Measurements from ENCODE around the gene STRBP. TPM values are rescaled to one million over a fixed set of nuclear protein-coding genes. Genes with fewer than 3 reads are reported as not detected.

STRBP gene
- total RNA-seq, 1 donor from 2014 or later: 9.1 TPM

- Histone ChIP-seq H3K36me3 (peaks cover 0 to 63% of the 10 kb centered on the region in 2 donors), H3K27ac (no peak overlapping the region), H3K9me3 (no peaks in the 10 kb centered on the region), H3K4me1 (no peaks in the 10 kb centered on the region), H3K27me3 (no peaks in the 10 kb centered on the region), H3K4me3 (no peak overlapping the region)
- no peak for DNase-seq (ENCODE audit: extremely low spot score in 2 of 2)
- TF ChIP-seq CTCF (IDR thresholded peaks at IDR 0.05) (no peak), POLR2A (IDR thresholded peaks at IDR 0.05) (no peak), POLR2AphosphoS5 (IDR thresholded peaks at IDR 0.05; ENCODE audit: insufficient read depth in 1 of 2, low read depth in 1 of 2) (no peak)
- intact Hi-C loops (cut with DNase I): no loop called here
Measured at GRCh38 chr9:123099042-123099441, 169.3 kb downstream of the STRBP start.

- peaks cover 0 to 57% of the 10 kb centered on the region in 2 donors for H3K36me3 ChIP-seq
- intact Hi-C loops (cut with DNase I): no loop called here
Measured at GRCh38 chr9:123098096-123098459, 170.3 kb downstream of the STRBP start.

GRCh38 chr9:123097430-123098095 lies 170.8 kb downstream of the STRBP start:
- Histone ChIP-seq H3K4me3 (no peak overlapping the region), H3K36me3 (peaks cover 0 to 57% of the 10 kb centered on the region in 2 donors), H3K4me1 (no peaks in the 10 kb centered on the region), H3K27me3 (no peaks in the 10 kb centered on the region), H3K9me3 (no peaks in the 10 kb centered on the region), H3K27ac (no peak overlapping the region)
- intact Hi-C loops (cut with DNase I): no loop called here
- DNase-seq (ENCODE audit: extremely low spot score in 2 of 2): no peak
- TF ChIP-seq POLR2A (IDR thresholded peaks at IDR 0.05) (no peak), POLR2AphosphoS5 (IDR thresholded peaks at IDR 0.05; ENCODE audit: insufficient read depth in 1 of 2, low read depth in 1 of 2) (no peak), CTCF (IDR thresholded peaks at IDR 0.05) (no peak)

More at GRCh38 chr9:123098096-123098459, 170.3 kb downstream of the STRBP start:
- H3K4me1 ChIP-seq: no peaks in the 10 kb centered on the region
- no peak overlapping the region for H3K27ac ChIP-seq
- no peak overlapping the region for H3K4me3 ChIP-seq
- DNase-seq (ENCODE audit: extremely low spot score in 2 of 2): no peak
- no peaks in the 10 kb centered on the region for H3K9me3 ChIP-seq
- no peaks in the 10 kb centered on the region for H3K27me3 ChIP-seq
- no peak for TF ChIP-seq POLR2A (IDR thresholded peaks at IDR 0.05)
- TF ChIP-seq POLR2AphosphoS5 (IDR thresholded peaks at IDR 0.05; ENCODE audit: insufficient read depth in 1 of 2, low read depth in 1 of 2): no peak
- no peak for TF ChIP-seq CTCF (IDR thresholded peaks at IDR 0.05)

- H3K4me3 ChIP-seq: no peak overlapping the region
- no peak overlapping the region for H3K27ac ChIP-seq
- no peak for DNase-seq (ENCODE audit: extremely low spot score in 2 of 2)
- no peaks in the 10 kb centered on the region for H3K4me1 ChIP-seq
- no peaks in the 10 kb centered on the region for H3K27me3 ChIP-seq
- H3K36me3 ChIP-seq: peaks cover 0 to 55% of the 10 kb centered on the region in 2 donors
- H3K9me3 ChIP-seq: no peaks in the 10 kb centered on the region
- intact Hi-C loops (cut with DNase I): no loop called here
- no peak for TF ChIP-seq POLR2AphosphoS5 (IDR thresholded peaks at IDR 0.05; ENCODE audit: insufficient read depth in 1 of 2, low read depth in 1 of 2)
- TF ChIP-seq CTCF (IDR thresholded peaks at IDR 0.05): no peak
- TF ChIP-seq POLR2A (IDR thresholded peaks at IDR 0.05): no peak
Measured at GRCh38 chr9:123096987-123097386, 171.4 kb downstream of the STRBP start.

GRCh38 chr9:123093141-123093540 lies 175.2 kb downstream of the STRBP start:
- intact Hi-C loops (cut with DNase I): no loop called here
- no peak overlapping the region for H3K27ac ChIP-seq
- no peak overlapping the region for H3K4me3 ChIP-seq
- H3K36me3 ChIP-seq: peaks cover 0 to 48% of the 10 kb centered on the region in 2 donors
- no peaks in the 10 kb centered on the region for H3K27me3 ChIP-seq
- TF ChIP-seq CTCF (IDR thresholded peaks at IDR 0.05): no peak
- no peak for TF ChIP-seq POLR2AphosphoS5 (IDR thresholded peaks at IDR 0.05; ENCODE audit: insufficient read depth in 1 of 2, low read depth in 1 of 2)
- no peak for TF ChIP-seq POLR2A (IDR thresholded peaks at IDR 0.05)
- DNase-seq (ENCODE audit: extremely low spot score in 2 of 2): no peak
- H3K4me1 ChIP-seq: no peaks in the 10 kb centered on the region
- no peaks in the 10 kb centered on the region for H3K9me3 ChIP-seq
